ENCODE data around the gene SRP54. TPM values are rescaled to one million over a fixed set of nuclear protein-coding genes. Genes with fewer than 3 reads are reported as not detected.
"Not testable (repeated sequence)": the region's sequence is repeated elsewhere in the genome, so short reads cannot be mapped to it uniquely, and the experiment has no call there.

SRP54 gene
- polyA plus RNA-seq: 35.1 TPM

DNA sequence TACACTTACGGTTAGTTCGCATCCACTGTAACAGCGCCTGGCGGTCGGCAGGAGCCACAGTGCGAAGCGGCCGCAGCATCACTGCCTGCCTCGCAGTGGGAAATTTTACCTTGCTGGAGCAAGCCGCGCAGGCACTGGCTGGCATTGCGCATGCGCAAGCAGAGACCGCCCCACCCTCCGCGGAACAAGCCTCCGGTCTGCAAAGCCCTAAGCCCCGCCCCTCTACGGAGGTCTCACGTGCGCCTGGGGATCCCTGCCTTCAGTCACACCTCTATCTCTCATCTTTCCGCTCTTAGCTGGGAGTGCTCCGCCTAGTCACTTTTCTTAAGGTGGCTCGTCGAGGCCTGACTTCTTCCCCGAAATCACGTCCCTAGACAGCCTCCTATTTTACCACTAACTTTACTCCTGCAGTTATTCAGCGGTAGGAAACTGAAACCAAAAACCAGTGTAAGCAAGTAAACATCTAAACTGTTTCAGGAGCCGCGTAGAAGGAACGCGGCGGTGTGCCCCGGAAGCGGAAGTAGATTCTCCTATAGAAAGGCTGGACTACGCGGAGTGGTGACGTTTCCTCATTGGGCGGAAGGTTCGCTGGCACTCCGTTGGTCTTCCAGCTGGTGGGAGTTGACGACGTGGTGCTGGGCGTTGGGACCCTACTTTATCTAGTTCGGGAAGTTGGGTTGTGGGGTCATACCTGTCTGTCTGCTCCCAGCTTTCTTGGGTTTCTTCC, at the start of gene SRP54:
SRP54 (plus strand) TSS at position 572 of the 727 bp plus-strand sequence. CDS start 13,718 bp downstream, outside the sequence.
- Mint-ChIP-seq H3K4me3 (no peak within 1 kb of the TSS), H3K27ac (no peak within 1 kb of the TSS), H3K36me3 (peaks cover 2% of the 10 kb centered on the region), H3K27me3 (no peaks in the 10 kb centered on the region), H3K9me3 (no peaks in the 10 kb centered on the region), H3K4me1 (peaks cover 13 to 24% (median 15%) of the 10 kb centered on the region in 3 donors)

DNA sequence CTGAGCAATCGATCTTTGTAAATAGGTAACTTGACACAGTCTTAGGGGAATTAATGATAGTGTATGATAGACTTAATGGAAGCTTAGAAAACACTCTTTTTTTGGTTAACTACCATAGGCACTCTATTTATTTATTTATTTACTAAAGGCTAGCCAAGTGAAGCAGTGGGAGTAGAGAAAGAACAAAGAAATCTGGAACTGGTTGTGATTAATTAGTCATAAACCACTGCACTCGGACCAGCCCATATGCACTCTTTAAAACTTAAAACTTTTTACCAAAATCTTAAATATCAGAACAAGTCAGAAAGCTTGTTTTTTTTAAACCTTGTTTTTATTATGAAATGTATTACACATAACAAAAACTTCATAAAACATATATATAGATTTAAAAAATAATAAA, 49.5 kb upstream of the SRP54 start:
- no peaks in the 10 kb centered on the region for H3K36me3 Mint-ChIP-seq
- H3K4me3 Mint-ChIP-seq: no peak overlapping the region
- no peak overlapping the region for H3K27ac Mint-ChIP-seq
- peaks cover 15 to 18% (median 17%) of the 10 kb centered on the region in 3 donors for H3K4me1 Mint-ChIP-seq
- no peaks in the 10 kb centered on the region for H3K27me3 Mint-ChIP-seq
- no peaks in the 10 kb centered on the region for H3K9me3 Mint-ChIP-seq

GRCh38 chr14:34935488-34935887, 47.3 kb upstream of the SRP54 start:
- peaks cover 9 to 11% (median 10%) of the 10 kb centered on the region in 3 donors for H3K4me1 Mint-ChIP-seq
- H3K36me3 Mint-ChIP-seq: peaks cover 4% of the 10 kb centered on the region
- H3K9me3 Mint-ChIP-seq: peaks cover 0 to 2% (median 0%) of the 10 kb centered on the region in 3 donors
- H3K27ac Mint-ChIP-seq: no peak overlapping the region
- no peaks in the 10 kb centered on the region for H3K27me3 Mint-ChIP-seq
- no peak overlapping the region for H3K4me3 Mint-ChIP-seq

- no peak overlapping the region for H3K4me3 Mint-ChIP-seq
- H3K27me3 Mint-ChIP-seq: no peaks in the 10 kb centered on the region
- H3K27ac Mint-ChIP-seq: peak overlapping the region in 1 of 3 donors; percentile 88
- peaks cover 6% of the 10 kb centered on the region for H3K36me3 Mint-ChIP-seq
- H3K9me3 Mint-ChIP-seq: peaks cover 0 to 2% (median 1%) of the 10 kb centered on the region in 3 donors
- H3K4me1 Mint-ChIP-seq: peaks cover 0 to 2% (median 0%) of the 10 kb centered on the region in 3 donors
These were observed 45.4 kb upstream of the SRP54 start for GRCh38 chr14:34937442-34937841.

- peaks cover 6% of the 10 kb centered on the region for H3K36me3 Mint-ChIP-seq
- H3K4me1 Mint-ChIP-seq: peaks cover 0 to 2% (median 0%) of the 10 kb centered on the region in 3 donors
- H3K27ac Mint-ChIP-seq: peak overlapping the region in 1 of 3 donors; percentile 88
- H3K27me3 Mint-ChIP-seq: no peaks in the 10 kb centered on the region
- no peak overlapping the region for H3K4me3 Mint-ChIP-seq
- H3K9me3 Mint-ChIP-seq: peaks cover 0 to 2% (median 1%) of the 10 kb centered on the region in 3 donors
These were observed 44.9 kb upstream of the SRP54 start for GRCh38 chr14:34937876-34938275.

DNA sequence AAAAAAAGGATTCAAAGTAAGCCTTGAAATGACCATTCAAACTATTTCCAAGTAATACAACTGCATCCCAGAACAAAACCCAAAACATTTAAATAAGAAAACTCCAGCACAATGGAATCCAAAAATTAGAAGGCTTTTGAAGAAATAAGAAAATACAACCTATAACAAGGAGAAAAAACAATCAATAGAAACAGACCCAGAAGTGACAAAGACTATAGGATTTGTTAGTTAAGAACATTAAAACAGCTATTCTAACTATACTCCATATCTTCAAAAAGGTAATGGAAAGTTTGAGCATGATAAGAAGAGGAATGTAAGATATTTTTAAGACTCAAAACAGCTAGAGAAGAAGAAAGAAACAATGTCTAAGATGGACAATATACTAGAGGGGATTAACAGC, 39.3 kb upstream of the SRP54 start:
- H3K36me3 Mint-ChIP-seq: peaks cover 12% of the 10 kb centered on the region
- peaks cover 2 to 13% (median 6%) of the 10 kb centered on the region in 3 donors for H3K9me3 Mint-ChIP-seq
- peak overlapping the region in 1 of 4 donors; percentile 24 for H3K4me3 Mint-ChIP-seq
- no peaks in the 10 kb centered on the region for H3K27me3 Mint-ChIP-seq
- H3K4me1 Mint-ChIP-seq: no peaks in the 10 kb centered on the region
- no peak overlapping the region for H3K27ac Mint-ChIP-seq

DNA sequence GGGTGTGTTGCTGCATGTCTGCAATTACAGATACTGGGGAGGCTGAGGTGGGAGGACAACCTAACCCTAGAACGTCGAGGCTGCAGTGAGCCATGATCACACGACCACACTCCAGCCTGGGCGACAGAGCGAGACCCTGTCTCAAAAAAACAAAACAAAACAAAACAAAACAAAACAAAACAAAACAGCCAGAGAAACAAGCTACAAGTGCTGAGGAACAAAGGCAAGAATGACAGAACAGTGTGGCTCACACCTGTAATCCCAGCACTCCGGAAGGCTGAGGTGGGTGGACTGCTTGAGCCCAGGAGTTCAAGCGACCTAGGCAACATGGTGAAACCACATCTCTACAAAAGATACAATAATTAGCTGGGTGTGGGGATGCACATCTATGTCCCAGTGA, 38.0 kb upstream of the SRP54 start:
- Mint-ChIP-seq H3K4me3 (no peak overlapping the region), H3K9me3 (peaks cover 2 to 13% (median 6%) of the 10 kb centered on the region in 3 donors), H3K36me3 (peaks cover 16% of the 10 kb centered on the region), H3K27ac (no peak overlapping the region), H3K4me1 (no peaks in the 10 kb centered on the region), H3K27me3 (no peaks in the 10 kb centered on the region)

DNA sequence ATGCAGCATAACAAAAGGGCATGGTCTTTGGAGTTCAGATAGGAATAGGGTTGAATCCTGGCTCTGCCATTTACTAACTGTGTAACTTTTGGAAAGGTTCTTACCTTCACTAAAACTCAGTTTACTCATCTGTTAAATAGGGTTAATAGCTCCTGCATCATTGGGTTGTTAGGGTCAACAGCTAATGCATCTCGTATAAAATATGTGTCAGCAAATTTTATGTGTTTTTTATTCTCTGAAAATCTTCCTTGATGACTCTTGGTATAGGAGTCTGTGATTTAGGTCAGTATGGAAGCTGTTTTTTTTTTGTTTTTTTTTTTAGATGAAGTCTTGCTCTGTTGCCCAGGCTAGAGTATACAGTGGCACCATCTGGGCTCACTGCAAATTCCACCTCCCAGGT, 36.1 kb upstream of the SRP54 start:
- peaks cover 0 to 13% (median 6%) of the 10 kb centered on the region in 3 donors for H3K9me3 Mint-ChIP-seq
- H3K27ac Mint-ChIP-seq: no peak overlapping the region
- no peak overlapping the region for H3K4me3 Mint-ChIP-seq
- no peaks in the 10 kb centered on the region for H3K27me3 Mint-ChIP-seq
- H3K4me1 Mint-ChIP-seq: no peaks in the 10 kb centered on the region
- H3K36me3 Mint-ChIP-seq: peaks cover 13% of the 10 kb centered on the region

GRCh38 chr14:34951286-34951685, 31.5 kb upstream of the SRP54 start:
- H3K4me1 Mint-ChIP-seq: no peaks in the 10 kb centered on the region
- H3K27me3 Mint-ChIP-seq: no peaks in the 10 kb centered on the region
- H3K4me3 Mint-ChIP-seq: no peak overlapping the region
- no peak overlapping the region for H3K27ac Mint-ChIP-seq
- H3K9me3 Mint-ChIP-seq: no peaks in the 10 kb centered on the region
- peaks cover 12% of the 10 kb centered on the region for H3K36me3 Mint-ChIP-seq

DNA sequence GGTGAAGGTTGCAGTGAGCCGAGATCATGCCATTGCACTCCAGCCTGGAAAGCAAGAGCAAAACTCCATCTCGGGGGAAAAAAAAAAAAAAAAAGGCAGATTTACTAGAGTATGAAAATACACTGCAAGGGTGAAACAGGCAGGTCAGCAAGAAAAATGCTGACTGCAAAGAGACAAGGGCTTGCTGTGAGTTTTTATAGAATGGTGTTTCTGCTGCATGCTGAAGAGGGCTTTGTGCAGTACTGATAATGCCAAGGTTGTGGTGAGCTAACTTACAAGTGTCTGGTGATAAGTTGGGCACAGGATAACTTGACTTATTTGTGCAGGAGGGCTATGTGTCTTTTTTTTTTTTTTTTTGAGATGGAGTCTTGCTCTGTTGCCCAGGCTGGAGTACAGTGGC, 25.9 kb upstream of the SRP54 start:
- Mint-ChIP-seq H3K4me1 (no peaks in the 10 kb centered on the region), H3K4me3 (no peak overlapping the region), H3K9me3 (peaks cover 0 to 4% (median 0%) of the 10 kb centered on the region in 3 donors), H3K27ac (no peak overlapping the region), H3K36me3 (peaks cover 10% of the 10 kb centered on the region), H3K27me3 (no peaks in the 10 kb centered on the region)

DNA sequence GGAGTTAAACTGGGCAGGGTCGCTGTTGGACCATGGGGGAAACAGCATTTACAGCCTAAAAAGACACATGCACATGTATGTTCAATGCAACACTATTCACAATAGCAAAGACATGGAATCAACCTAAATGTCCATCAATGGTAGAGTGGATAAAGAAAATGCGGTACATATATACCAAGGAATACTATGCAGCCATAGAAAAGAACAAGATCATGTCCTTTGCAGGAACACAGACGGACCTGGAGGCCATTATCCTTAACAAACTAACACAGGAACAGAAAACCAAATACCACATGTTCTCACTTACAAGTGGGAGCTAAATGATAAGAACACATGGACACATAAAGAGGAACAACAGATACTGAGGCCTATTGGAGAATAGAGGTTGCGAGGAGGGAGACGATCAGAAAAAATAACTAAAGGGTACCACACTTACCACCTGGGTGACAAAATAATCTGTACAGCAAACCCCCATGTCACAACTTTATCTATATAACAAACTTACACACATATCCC, 25.0 kb upstream of the SRP54 start:
- no peak overlapping the region for H3K27ac Mint-ChIP-seq
- H3K27me3 Mint-ChIP-seq: no peaks in the 10 kb centered on the region
- no peak overlapping the region for H3K4me3 Mint-ChIP-seq
- H3K9me3 Mint-ChIP-seq: peaks cover 0 to 4% (median 0%) of the 10 kb centered on the region in 3 donors
- peaks cover 8% of the 10 kb centered on the region for H3K36me3 Mint-ChIP-seq
- H3K4me1 Mint-ChIP-seq: no peaks in the 10 kb centered on the region

GRCh38 chr14:34962106-34962505, 20.7 kb upstream of the SRP54 start:
- not testable (repeated sequence) for H3K27ac Mint-ChIP-seq, H3K4me1 Mint-ChIP-seq, H3K36me3 Mint-ChIP-seq, H3K27me3 Mint-ChIP-seq, H3K4me3 Mint-ChIP-seq, H3K9me3 Mint-ChIP-seq

DNA sequence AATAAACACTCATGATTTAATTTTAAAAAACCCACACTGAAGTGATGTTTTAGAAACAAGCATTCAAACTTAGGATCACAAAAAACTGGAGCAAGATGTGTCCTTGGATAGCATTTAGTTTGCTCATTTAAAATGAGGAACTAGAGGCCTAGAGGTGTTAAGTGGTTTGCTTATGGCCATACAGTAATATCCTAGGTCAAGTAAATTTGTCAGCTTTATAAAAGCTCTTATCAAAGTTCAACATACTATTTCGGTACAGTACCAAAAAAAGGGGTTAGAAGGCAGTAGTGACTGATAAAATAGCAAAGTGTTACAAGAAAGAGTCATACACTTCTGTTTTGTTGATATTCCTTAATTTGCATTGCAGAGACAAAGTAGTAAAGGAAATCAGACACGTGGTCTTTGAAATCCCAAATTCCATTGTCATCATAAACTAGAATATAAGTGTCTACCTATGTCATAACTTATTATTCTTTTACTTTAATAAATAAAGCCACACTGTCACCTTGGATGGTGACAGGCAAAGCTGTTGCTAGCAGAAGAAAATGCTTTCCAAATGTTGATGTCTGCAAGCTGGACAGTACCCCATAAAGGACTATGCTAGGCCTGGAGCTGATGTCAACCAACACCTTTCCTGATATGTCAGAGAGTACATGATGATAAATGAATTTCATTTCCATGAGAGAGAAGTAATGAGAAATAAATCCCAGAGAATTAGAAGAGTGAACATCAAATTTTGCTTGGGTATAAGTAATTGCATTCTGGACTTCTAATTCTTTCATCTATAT, 17.6 kb upstream of the SRP54 start:
- peaks cover 2% of the 10 kb centered on the region for H3K36me3 Mint-ChIP-seq
- no peaks in the 10 kb centered on the region for H3K27me3 Mint-ChIP-seq
- no peaks in the 10 kb centered on the region for H3K9me3 Mint-ChIP-seq
- no peak overlapping the region for H3K4me3 Mint-ChIP-seq
- no peak overlapping the region for H3K27ac Mint-ChIP-seq
- no peaks in the 10 kb centered on the region for H3K4me1 Mint-ChIP-seq

DNA sequence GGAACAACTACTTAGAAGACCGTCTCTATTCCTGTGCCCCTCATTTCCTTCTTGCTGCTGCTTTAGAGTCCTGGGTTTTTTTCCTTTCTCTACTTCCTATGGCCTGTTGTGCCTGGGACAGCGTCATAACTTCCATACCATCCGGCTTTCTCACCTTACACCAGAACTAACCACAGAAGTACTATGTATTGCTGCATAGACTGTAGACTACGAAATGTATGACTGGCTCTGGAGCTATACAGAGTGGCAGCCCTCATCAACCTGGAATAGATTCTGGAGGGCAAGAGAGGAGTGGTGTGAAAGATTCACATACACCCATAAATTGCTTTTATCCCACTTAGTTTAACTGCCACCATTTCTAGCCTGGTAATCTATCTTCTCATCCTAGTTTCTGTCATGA, 16.9 kb upstream of the SRP54 start:
- no peaks in the 10 kb centered on the region for H3K27me3 Mint-ChIP-seq
- peak overlapping the region in 1 of 3 donors; percentile 55 for H3K27ac Mint-ChIP-seq
- no peaks in the 10 kb centered on the region for H3K9me3 Mint-ChIP-seq
- no peaks in the 10 kb centered on the region for H3K36me3 Mint-ChIP-seq
- H3K4me1 Mint-ChIP-seq: no peaks in the 10 kb centered on the region
- H3K4me3 Mint-ChIP-seq: no peak overlapping the region

DNA sequence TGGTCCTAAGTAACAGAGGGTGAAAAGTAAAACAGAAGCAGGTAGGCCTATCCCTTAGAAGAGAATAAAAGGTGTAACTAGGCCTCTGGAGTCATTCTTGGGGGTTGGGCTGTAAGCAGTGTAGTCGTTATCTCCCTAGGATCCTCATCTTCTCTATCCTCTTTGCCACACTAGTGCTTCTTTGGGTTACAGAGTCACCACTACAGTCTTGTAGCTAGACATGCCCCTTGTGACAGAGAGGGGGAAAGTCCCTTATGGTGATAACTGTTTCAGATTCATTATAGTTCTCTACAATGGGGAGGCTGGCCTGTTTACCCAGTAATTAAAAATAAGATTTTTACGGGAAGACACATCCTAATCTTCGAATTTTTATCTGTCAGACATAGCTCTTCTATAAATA, 16.4 kb upstream of the SRP54 start:
- H3K27ac Mint-ChIP-seq: peak overlapping the region in 1 of 3 donors; percentile 55
- H3K4me3 Mint-ChIP-seq: no peak overlapping the region
- H3K9me3 Mint-ChIP-seq: no peaks in the 10 kb centered on the region
- H3K4me1 Mint-ChIP-seq: peaks cover 0 to under 1% (median 0%) of the 10 kb centered on the region in 3 donors
- H3K36me3 Mint-ChIP-seq: no peaks in the 10 kb centered on the region
- no peaks in the 10 kb centered on the region for H3K27me3 Mint-ChIP-seq
